Endothelial cell of umbilical vein (primary cell): ENCODE results near the gene TUNAR. TPM values are rescaled to one million over a fixed set of nuclear protein-coding genes. Genes with fewer than 3 reads are reported as not detected.

Source experiments
- BruUV-seq: library from RNA; stranded (reverse); fragments of 400-500 nt; replicated peaks from 2 replicates; lab custom pipeline; 2021; lab: Mats Ljungman, UMichigan
- CTCF ChIA-PET: fragments of 300-600, 350-600 bp; sonication (Branson Sonifier 250); formaldehyde crosslinking; loops from one replicate; lab custom pipeline; 2021; ENCODE audit warnings: antibody characterized with exemption, inconsistent platforms; lab: Charles Lee
- POLR2A ChIA-PET: fragments of 300-600, 350-600 bp; sonication (Branson Sonifier 250); formaldehyde crosslinking; loops from one replicate; lab custom pipeline; 2021; ENCODE audit warnings: antibody characterized with exemption, inconsistent platforms; lab: Charles Lee
- DNase-seq: peaks from one replicate; pipeline ENCODE4 v3.0.0-alpha.2; 2011; ENCODE audit warnings: low read depth, low spot score
- FAIRE-seq: peaks from 2 replicates; lab custom pipeline; 2011; peaks lifted over from hg19 to GRCh38; lab: Jason Lieb, UNC
- H2AFZ ChIP-seq: 2 replicates; pipeline ENCODE4 v1.6.0; 2012; ENCODE audit warnings: low read depth, low read length, control low read depth, inconsistent platforms
- H3K27ac ChIP-seq: 2 replicates; pipeline ENCODE4 v1.5.1; 2011; ENCODE audit warnings: low read depth, mild to moderate bottlenecking, control low read depth, low read length, moderate library complexity; ENCODE audit not compliant: insufficient read depth
- H3K27me3 ChIP-seq, 2 experiments: 2 replicates each; pipeline versions ENCODE4 v1.6.0 to v1.6.1; 2011; ENCODE audit warnings: low read length in 2 of 2, mixed read lengths in 1 of 2; ENCODE audit not compliant: control insufficient read depth in 2 of 2, insufficient read depth in 2 of 2
- H3K36me3 ChIP-seq, 2 experiments: 2 replicates in 1 of 2; 3 replicates in 1 of 2; pipeline ENCODE4 v1.5.1; 2011; ENCODE audit warnings: low read length in 2 of 2, mild to moderate bottlenecking in 1 of 2, moderate library complexity in 1 of 2; ENCODE audit not compliant: control insufficient read depth in 2 of 2, insufficient read depth in 2 of 2; ENCODE audit errors: extremely low read depth in 1 of 2
- H3K4me1 ChIP-seq: 3 replicates; pipeline ENCODE4 v1.5.1; 2011; ENCODE audit warnings: mild to moderate bottlenecking, low read length; ENCODE audit not compliant: control insufficient read depth, insufficient read depth; ENCODE audit errors: extremely low read depth
- H3K4me2 ChIP-seq: 2 replicates; pipeline ENCODE4 v1.6.1; 2011; ENCODE audit warnings: low read length, control low read depth, mixed read lengths; ENCODE audit not compliant: insufficient read depth
- H3K4me3 ChIP-seq, 3 experiments: fragments of 200-600 bp in 1 of 3; sonication (generic), shearing (Covaris generic) in 1 of 3; replicated peaks in 1 of 3; 2 replicates each; pipeline ENCODE4 v1.5.1; 2011 to 2016; ENCODE audit warnings: control low read depth in 3 of 3, low read length in 3 of 3, mild to moderate bottlenecking in 2 of 3, inconsistent platforms in 1 of 3, low read depth in 1 of 3, moderate library complexity in 1 of 3; ENCODE audit not compliant: insufficient read depth in 1 of 3
- H3K79me2 ChIP-seq: 2 replicates; pipeline ENCODE4 v1.6.0; 2012; ENCODE audit warnings: low read length, inconsistent platforms; ENCODE audit not compliant: control insufficient read depth, insufficient read depth
- H3K9ac ChIP-seq: replicated peaks from 2 replicates; pipeline ENCODE3; 2011; ENCODE audit warnings: low read length, control low read depth; ENCODE audit not compliant: insufficient read depth; ENCODE audit errors: extremely low read depth
- H3K9me1 ChIP-seq: replicated peaks from 3 replicates; pipeline ENCODE4 v1.6.0; 2011; ENCODE audit warnings: mild to moderate bottlenecking, low read length; ENCODE audit not compliant: control insufficient read depth, insufficient read depth; ENCODE audit errors: extremely low read depth
- H3K9me3 ChIP-seq: replicated peaks from 2 replicates; pipeline ENCODE4 v1.5.1; 2012; ENCODE audit warnings: low read length, inconsistent platforms; ENCODE audit not compliant: control insufficient read depth, insufficient read depth
- H4K20me1 ChIP-seq: replicated peaks from 2 replicates; pipeline ENCODE3; 2011; ENCODE audit warnings: mild to moderate bottlenecking, low read length; ENCODE audit not compliant: control insufficient read depth, insufficient read depth; ENCODE audit errors: extremely low read depth
- CTCF ChIP-seq, 2 donors: IDR thresholded peaks; 1 replicate in 1 of 2; 2 replicates in 1 of 2; pipeline ENCODE4 v1.5.1; 2011; ENCODE audit warnings: low read length in 2 of 2, mild to moderate bottlenecking in 2 of 2, moderate library complexity in 2 of 2, control low read depth in 1 of 2, inconsistent platforms in 1 of 2, low read depth in 1 of 2; ENCODE audit not compliant: insufficient read depth in 1 of 2; ENCODE audit errors: extremely low read depth in 1 of 2
- EZH2 ChIP-seq: IDR thresholded peaks from 2 replicates; pipeline ENCODE4 v1.6.1; 2012; ENCODE audit warnings: borderline replicate concordance, low read depth, mild to moderate bottlenecking, moderate library complexity, low read length, inconsistent platforms; ENCODE audit not compliant: severe bottlenecking
- FOS ChIP-seq: IDR thresholded peaks from 2 replicates; pipeline ENCODE4 v1.6.1; 2011; ENCODE audit warnings: mild to moderate bottlenecking, low read length, moderate library complexity, borderline replicate concordance; ENCODE audit not compliant: insufficient read depth
- GATA2 ChIP-seq: IDR thresholded peaks from 2 replicates; pipeline ENCODE4 v1.7.0; 2011; ENCODE audit warnings: low read depth, mild to moderate bottlenecking, moderate library complexity, mixed read lengths, low read length; ENCODE audit not compliant: insufficient read length, insufficient read depth
- JUN ChIP-seq: IDR thresholded peaks from 2 replicates; pipeline ENCODE4 v1.6.1; 2011; ENCODE audit warnings: borderline replicate concordance, low read depth; ENCODE audit not compliant: insufficient read length, insufficient read depth
- MAX ChIP-seq: IDR thresholded peaks from 2 replicates; pipeline ENCODE4 v1.6.1; 2011; ENCODE audit not compliant: insufficient read depth, insufficient read length
- MYC ChIP-seq: IDR thresholded peaks from one replicate; pipeline ENCODE4 v1.6.1; 2011; ENCODE audit warnings: mild to moderate bottlenecking, low read depth, low read length
- POLR2A ChIP-seq: IDR thresholded peaks from 2 replicates; pipeline ENCODE4 v1.6.1; 2012; ENCODE audit warnings: low read depth, mild to moderate bottlenecking, control low read depth, low read length
- POLR2AphosphoS5 ChIP-seq: IDR thresholded peaks from 2 replicates; pipeline ENCODE4 v1.6.1; 2012; ENCODE audit warnings: low read depth, mild to moderate bottlenecking, control low read depth, low read length, moderate library complexity; ENCODE audit not compliant: insufficient read depth
- dilution Hi-C: fragments of 300-500 bp; cut with MboI; formaldehyde crosslinking; loops from one replicate; pipeline ENCODE4 v1.15.0; 2019; ENCODE audit warnings: low sequenced_read_pairs; ENCODE audit not compliant: extremely low pct_ligation_motif_present
- intact Hi-C: fragments of 100-400 bp; cut with micrococcal nuclease; formaldehyde crosslinking; loops from one replicate; pipeline ENCODE4 v1.10.0; 2022
- polyA plus RNA-seq, 4 experiments: library from polyadenylated mRNA; depleted of rRNA in 3 of 4; stranded (reverse) in 3 of 4; unstranded in 1 of 4; fragments of >200 nt; gene quantifications; 2 replicates each; pipeline versions ENCODE4 v1.2.1 to v1.2.3, GENCODE V29; 2011 to 2012; ENCODE audit warnings: missing spikeins in 1 of 4
- total RNA-seq: library from RNA; stranded (reverse); gene quantifications from 2 replicates; pipeline ENCODE4 v1.2.3, GENCODE V29; 2021

TUNAR gene
- total and polyA plus RNA-seq, 2 donors (not counting 3 experiments of a cell fraction or from before 2014, with no cell fraction given), result not detected

- Histone ChIP-seq H3K36me3 (no peaks in the 10 kb centered on the region), H4K20me1 (no peaks in the 10 kb centered on the region), H3K9me1 (no peaks in the 10 kb centered on the region), H3K4me2 (no peak overlapping the region), H3K9ac (no peak overlapping the region), H3K4me3 (no peak overlapping the region), H3K79me2 (no peaks in the 10 kb centered on the region), H2AFZ (no peak overlapping the region), H3K4me1 (no peaks in the 10 kb centered on the region), H3K27ac (no peak overlapping the region), H3K9me3 (no peaks in the 10 kb centered on the region), H3K27me3 (no peaks in the 10 kb centered on the region)
- ChIA-PET POLR2A (no interaction called here), CTCF (no interaction called here)
- TF ChIP-seq POLR2AphosphoS5 (no peak), GATA2 (no peak), POLR2A (no peak), CTCF (IDR thresholded peaks at IDR 0.05; ENCODE audit: extremely low read depth in 1 of 2, insufficient read depth in 1 of 2, low read depth in 1 of 2, low read length in 2 of 2) (no peak), MYC (no peak), FOS (no peak), MAX (no peak), EZH2 (no peak), JUN (no peak)
- BruUV-seq, result no TSS peak
- dilution Hi-C loops (no loop called here), intact Hi-C loops (no loop called here)
- FAIRE-seq (no peak), DNase-seq (no peak)
Observed at GRCh38 chr14:95834496-95834895, 42.1 kb upstream of the TUNAR start.
